Neural progenitor cell (in vitro differentiated cells): ENCODE results near the gene EPN1. TPM values are rescaled to one million over a fixed set of nuclear protein-coding genes. Genes with fewer than 3 reads are reported as not detected.

Experiments used
- DNase-seq: peaks from one replicate; pipeline ENCODE4 v3.0.0-alpha.2; 2016; ENCODE audit warnings: low spot score
- H2AFZ ChIP-seq: fragments of 200-600 bp; sonication (generic); replicated peaks from 2 replicates; pipeline ENCODE4 v1.6.1; 2016; ENCODE audit warnings: antibody characterized with exemption
- H3F3A ChIP-seq: fragments of 200-600 bp; sonication (generic); 2 replicates; pipeline ENCODE4 v1.6.1; 2016; ENCODE audit warnings: antibody characterized with exemption, low read depth
- H3K27ac ChIP-seq: fragments of 200-600 bp; sonication (generic); 2 replicates; pipeline ENCODE4 v1.5.1; 2016; ENCODE audit warnings: mild to moderate bottlenecking
- H3K27me3 ChIP-seq: fragments of 200-600 bp; sonication (generic); 2 replicates; pipeline ENCODE4 v1.6.1; 2016; ENCODE audit warnings: mild to moderate bottlenecking, moderate library complexity
- H3K36me3 ChIP-seq: fragments of 200-600 bp; sonication (generic); 2 replicates; pipeline ENCODE4 v1.5.1; 2016
- H3K4me1 ChIP-seq: fragments of 200-600 bp; sonication (generic); 2 replicates; pipeline ENCODE4 v1.6.1; 2016; ENCODE audit warnings: mixed run types
- H3K4me2 ChIP-seq: fragments of 200-600 bp; sonication (generic); 2 replicates; pipeline ENCODE4 v1.6.1; 2016
- H3K4me3 ChIP-seq: fragments of 200-600 bp; sonication (generic); 2 replicates; pipeline ENCODE4 v1.5.1; 2016
- H3K79me2 ChIP-seq: fragments of 200-600 bp; sonication (generic); 2 replicates; pipeline ENCODE4 v1.6.1; 2016; ENCODE audit warnings: low read depth
- H3K9ac ChIP-seq: fragments of 200-600 bp; sonication (generic); 2 replicates; pipeline ENCODE4 v1.6.1; 2016
- H3K9me3 ChIP-seq: fragments of 200-600 bp; sonication (generic); 2 replicates; pipeline ENCODE4 v1.5.1; 2016; ENCODE audit warnings: low read depth
- H4K20me1 ChIP-seq: fragments of 200-600 bp; sonication (generic); 2 replicates; pipeline ENCODE4 v1.6.1; 2016; ENCODE audit warnings: low read depth
- H3K27ac Mint-ChIP-seq: 3 replicates; pipeline ENCODE4 v1.8.0; 2021; ENCODE audit warnings: mixed read lengths
- H3K27me3 Mint-ChIP-seq: 2 replicates; pipeline ENCODE4 v1.8.0; 2022; ENCODE audit warnings: low read depth, mild to moderate bottlenecking, inconsistent platforms, moderate library complexity, mixed read lengths; ENCODE audit not compliant: insufficient read depth
- H3K36me3 Mint-ChIP-seq: 3 replicates; pipeline ENCODE4 v1.8.0; 2021; ENCODE audit warnings: mixed read lengths
- H3K4me1 Mint-ChIP-seq: 3 replicates; pipeline ENCODE4 v1.8.0; 2021; ENCODE audit warnings: mixed read lengths
- H3K4me3 Mint-ChIP-seq: 3 replicates; pipeline ENCODE4 v1.8.0; 2021; ENCODE audit warnings: mild to moderate bottlenecking, moderate library complexity, mixed read lengths
- H3K9me3 Mint-ChIP-seq: 3 replicates; pipeline ENCODE4 v1.8.0; 2020; ENCODE audit warnings: mixed read lengths
- EZH2 ChIP-seq: fragments of 200-600 bp; sonication (generic); IDR thresholded peaks from 2 replicates; pipeline ENCODE4 v1.6.1; 2017; ENCODE audit warnings: antibody characterized with exemption, mild to moderate bottlenecking, moderate library complexity
- EZH2phosphoT487 ChIP-seq: fragments of 200-600 bp; sonication (generic); IDR thresholded peaks from 2 replicates; pipeline ENCODE4 v1.6.1; 2017; ENCODE audit warnings: antibody characterized with exemption
- total RNA-seq: library from RNA; depleted of rRNA; stranded (reverse); fragments of >200 nt; gene quantifications from 2 replicates; pipeline ENCODE4 v1.2.3, GENCODE V29; 2015; ENCODE audit warnings: low replicate concordance
- TF ChIP-seq, protein P1 (sequence below): fragments of 200-600 bp; sonication (generic); IDR thresholded peaks from 2 replicates; pipeline ENCODE4 v1.5.1; 2017; ENCODE audit warnings: antibody characterized with exemption, mild to moderate bottlenecking

The EPN1 gene
- total RNA-seq, 1 donor from 2014 or later = 16.1 TPM

DNA sequence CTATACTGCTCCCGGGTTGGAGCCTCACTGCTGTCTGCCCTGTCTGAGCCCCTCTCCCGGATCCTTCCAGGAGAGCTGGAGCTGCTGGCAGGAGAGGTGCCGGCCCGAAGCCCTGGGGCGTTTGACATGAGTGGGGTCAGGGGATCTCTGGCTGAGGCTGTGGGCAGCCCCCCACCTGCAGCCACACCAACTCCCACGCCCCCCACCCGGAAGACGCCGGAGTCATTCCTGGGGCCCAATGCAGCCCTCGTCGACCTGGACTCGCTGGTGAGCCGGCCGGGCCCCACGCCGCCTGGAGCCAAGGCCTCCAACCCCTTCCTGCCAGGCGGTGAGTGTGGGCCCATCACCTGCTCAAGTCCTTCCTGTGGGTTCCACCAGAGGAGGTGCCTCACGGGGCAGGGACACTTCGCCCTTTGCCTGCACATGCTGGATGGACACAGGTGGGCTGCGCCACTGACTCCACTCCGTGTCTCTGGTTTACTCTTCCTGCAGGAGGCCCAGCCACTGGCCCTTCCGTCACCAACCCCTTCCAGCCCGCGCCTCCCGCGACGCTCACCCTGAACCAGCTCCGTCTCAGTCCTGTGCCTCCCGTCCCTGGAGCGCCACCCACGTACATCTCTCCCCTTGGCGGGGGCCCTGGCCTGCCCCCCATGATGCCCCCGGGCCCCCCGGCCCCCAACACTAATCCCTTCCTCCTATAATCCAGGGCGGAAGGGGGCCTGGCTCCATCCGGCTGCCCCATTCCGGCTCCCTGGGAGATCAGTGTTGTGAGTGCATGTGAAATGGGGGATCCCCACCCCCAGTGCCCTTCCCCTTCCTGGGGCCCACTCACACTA is 19.8 kb downstream of the EPN1 start:
- no peak for TF ChIP-seq EZH2
- TF ChIP-seq EZH2phosphoT487 = no peak
- TF ChIP-seq, protein P1, sequence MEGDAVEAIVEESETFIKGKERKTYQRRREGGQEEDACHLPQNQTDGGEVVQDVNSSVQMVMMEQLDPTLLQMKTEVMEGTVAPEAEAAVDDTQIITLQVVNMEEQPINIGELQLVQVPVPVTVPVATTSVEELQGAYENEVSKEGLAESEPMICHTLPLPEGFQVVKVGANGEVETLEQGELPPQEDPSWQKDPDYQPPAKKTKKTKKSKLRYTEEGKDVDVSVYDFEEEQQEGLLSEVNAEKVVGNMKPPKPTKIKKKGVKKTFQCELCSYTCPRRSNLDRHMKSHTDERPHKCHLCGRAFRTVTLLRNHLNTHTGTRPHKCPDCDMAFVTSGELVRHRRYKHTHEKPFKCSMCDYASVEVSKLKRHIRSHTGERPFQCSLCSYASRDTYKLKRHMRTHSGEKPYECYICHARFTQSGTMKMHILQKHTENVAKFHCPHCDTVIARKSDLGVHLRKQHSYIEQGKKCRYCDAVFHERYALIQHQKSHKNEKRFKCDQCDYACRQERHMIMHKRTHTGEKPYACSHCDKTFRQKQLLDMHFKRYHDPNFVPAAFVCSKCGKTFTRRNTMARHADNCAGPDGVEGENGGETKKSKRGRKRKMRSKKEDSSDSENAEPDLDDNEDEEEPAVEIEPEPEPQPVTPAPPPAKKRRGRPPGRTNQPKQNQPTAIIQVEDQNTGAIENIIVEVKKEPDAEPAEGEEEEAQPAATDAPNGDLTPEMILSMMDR = no peak
- H3K4me3 ChIP-seq = no peak overlapping the region

DNA sequence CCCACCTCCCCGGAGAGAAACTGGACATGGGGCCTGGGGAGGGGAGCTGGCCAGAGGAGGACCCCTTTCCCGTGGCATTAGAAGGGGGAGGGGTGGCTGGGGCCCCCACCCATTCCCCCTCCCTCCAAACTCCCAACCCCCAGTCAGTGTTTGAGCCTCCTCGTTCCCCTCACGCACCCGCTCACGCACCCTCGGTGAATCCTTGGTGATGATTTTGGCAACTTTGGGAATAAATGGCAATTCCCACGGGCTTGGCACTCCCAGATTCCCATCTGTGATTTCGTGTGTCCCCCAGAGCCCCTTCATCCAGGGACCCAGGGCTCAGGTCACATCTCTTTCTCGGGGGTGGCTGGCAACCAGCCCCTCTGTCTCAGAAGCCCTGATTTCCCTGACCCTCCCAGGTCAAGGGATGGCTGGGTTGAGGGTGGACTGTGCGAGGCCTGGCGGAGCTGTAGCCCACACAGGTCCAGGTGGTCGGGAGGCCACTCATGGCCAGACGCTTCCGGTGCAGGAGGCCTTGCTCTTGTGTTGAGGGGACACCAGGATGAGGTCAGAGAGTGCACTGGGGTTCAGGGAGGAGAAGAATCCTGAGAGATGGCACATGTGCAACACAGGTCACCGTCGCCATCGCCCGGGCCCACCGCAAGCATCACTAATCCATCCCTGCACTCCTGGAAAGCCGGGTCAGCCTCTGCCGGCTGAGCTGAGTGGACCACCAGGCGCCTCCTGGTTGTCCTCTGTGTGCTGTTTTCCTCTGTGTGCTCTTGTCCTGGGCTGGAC is 20.7 kb downstream of the EPN1 start:
- Histone ChIP-seq H3K27me3 (no peaks in the 10 kb centered on the region), H3K9ac (no peak overlapping the region), H3K36me3 (no peaks in the 10 kb centered on the region), H3K4me2 (no peak overlapping the region), H2AFZ (no peak overlapping the region), H3K9me3 (no peaks in the 10 kb centered on the region), H3K27ac (no peak overlapping the region), H3K4me1 (no peaks in the 10 kb centered on the region), H4K20me1 (no peaks in the 10 kb centered on the region), H3K79me2 (no peaks in the 10 kb centered on the region), H3K4me3 (no peak overlapping the region), H3F3A (no peaks in the 10 kb centered on the region)
- H3K9me3 Mint-ChIP-seq = peaks cover 1% of the 10 kb centered on the region
- no peak for DNase-seq
- no peak overlapping the region for H3K4me3 Mint-ChIP-seq
- TF ChIP-seq EZH2 (no peak), EZH2phosphoT487 (no peak)
- TF ChIP-seq, protein P1 = no peak
- peaks cover 19% of the 10 kb centered on the region for H3K36me3 Mint-ChIP-seq
- H3K27ac Mint-ChIP-seq = no peak overlapping the region
- H3K4me1 Mint-ChIP-seq = no peaks in the 10 kb centered on the region
- H3K27me3 Mint-ChIP-seq = peaks cover 8% of the 10 kb centered on the region

More for the DNA sequence above, 19.8 kb downstream of the EPN1 start:
- peaks cover 16% of the 10 kb centered on the region for H3K36me3 Mint-ChIP-seq
- H3K4me2 ChIP-seq = no peak overlapping the region
- H3K4me3 Mint-ChIP-seq = no peak overlapping the region
- H3K9me3 ChIP-seq = no peaks in the 10 kb centered on the region
- no peaks in the 10 kb centered on the region for H3K79me2 ChIP-seq
- no peak overlapping the region for H3K27ac Mint-ChIP-seq
- H3K9me3 Mint-ChIP-seq = no peaks in the 10 kb centered on the region
- H4K20me1 ChIP-seq = no peaks in the 10 kb centered on the region
- DNase-seq = no peak
- H3K36me3 ChIP-seq = no peaks in the 10 kb centered on the region
- no peaks in the 10 kb centered on the region for H3K4me1 Mint-ChIP-seq
- H3K27me3 Mint-ChIP-seq = peaks cover 6% of the 10 kb centered on the region
- H2AFZ ChIP-seq = no peak overlapping the region
- no peaks in the 10 kb centered on the region for H3K27me3 ChIP-seq
- no peak overlapping the region for H3K27ac ChIP-seq
- H3K4me1 ChIP-seq = no peaks in the 10 kb centered on the region
- no peak overlapping the region for H3K9ac ChIP-seq
- H3F3A ChIP-seq = no peaks in the 10 kb centered on the region

- no peak overlapping the region for H3K4me2 ChIP-seq
- no peak overlapping the region for H3K27ac ChIP-seq
- DNase-seq = no peak
- TF ChIP-seq, protein P1 = no peak
- no peak for TF ChIP-seq EZH2phosphoT487
- TF ChIP-seq EZH2 = no peak
- no peaks in the 10 kb centered on the region for H3K4me1 Mint-ChIP-seq
- H3K4me3 Mint-ChIP-seq = no peak overlapping the region
- H3K36me3 Mint-ChIP-seq = peaks cover 21% of the 10 kb centered on the region
- no peaks in the 10 kb centered on the region for H3K79me2 ChIP-seq
- no peaks in the 10 kb centered on the region for H4K20me1 ChIP-seq
- H3F3A ChIP-seq = no peaks in the 10 kb centered on the region
- H3K9me3 Mint-ChIP-seq = peaks cover 3% of the 10 kb centered on the region
- H3K9me3 ChIP-seq = no peaks in the 10 kb centered on the region
- no peaks in the 10 kb centered on the region for H3K27me3 ChIP-seq
- H3K9ac ChIP-seq = no peak overlapping the region
- no peak overlapping the region for H2AFZ ChIP-seq
- H3K4me1 ChIP-seq = no peaks in the 10 kb centered on the region
- H3K36me3 ChIP-seq = no peaks in the 10 kb centered on the region
- no peak overlapping the region for H3K27ac Mint-ChIP-seq
- peaks cover 8% of the 10 kb centered on the region for H3K27me3 Mint-ChIP-seq
- no peak overlapping the region for H3K4me3 ChIP-seq
Observed at GRCh38 chr19:55696301-55697068, 21.5 kb downstream of the EPN1 start.
